ENCODE measurements around the gene PCYT1A. TPM values are rescaled to one million over a fixed set of nuclear protein-coding genes. Genes with fewer than 3 reads are reported as not detected.

The PCYT1A gene
- 90.5 and 104 TPM in 2 replicates for total RNA-seq

GRCh38 chr3:196287440-196288140 is at the start of gene PCYT1A:
TSS of gene PCYT1A (minus strand) at chr3:196287726. CDS start at chr3:196270531, 17,195 bp downstream.

GRCh38 chr3:196317687-196318467 is 30.4 kb upstream of the PCYT1A start, which contains the start of gene DYNLT2B:
TSS of gene DYNLT2B (minus strand) at chr3:196318240. CDS start at chr3:196318152, 88 bp downstream.

GRCh38 chr3:196216089-196216564 is 71.4 kb downstream of the PCYT1A start, which contains the start of gene SLC51A:
TSS of gene SLC51A (plus strand) at chr3:196216534. CDS start at chr3:196216713, 179 bp downstream.

GRCh38 chr3:196210673-196211556 is 76.6 kb downstream of the PCYT1A start, which contains the start of gene ZDHHC19:
TSS of gene ZDHHC19 (minus strand) at chr3:196211400. CDS start at chr3:196211315, 85 bp downstream.

Other genes starting within 250 kb of the PCYT1A start
- gene TFRC, start 205.6 kb downstream of the PCYT1A start, total RNA-seq: 149 and 164 TPM in 2 replicates
- gene ZDHHC19, start 76.3 kb downstream of the PCYT1A start, total RNA-seq: not detected in 2 replicates
- not detected in 2 replicates for gene SLC51A, start 71.2 kb downstream of the PCYT1A start, total RNA-seq
- gene DYNLT2B, start 30.5 kb upstream of the PCYT1A start, total RNA-seq: 6.9 and 8.1 TPM in 2 replicates
- not detected in 2 replicates for gene TM4SF19, start 50.7 kb upstream of the PCYT1A start, total RNA-seq
- 20.3 and 24.0 TPM in 2 replicates for gene UBXN7, start 144.7 kb upstream of the PCYT1A start, total RNA-seq
- gene RNF168, start 216.0 kb upstream of the PCYT1A start, total RNA-seq: 10.4 and 13.2 TPM in 2 replicates
- gene SMCO1, start 227.6 kb upstream of the PCYT1A start, total RNA-seq: not detected in 2 replicates